ENCODE results near the gene GPR55.
"Not testable (repeated sequence)": the region's sequence is repeated elsewhere in the genome, so short reads cannot be mapped to it uniquely, and the experiment has no call there.

The GPR55 gene

DNA sequence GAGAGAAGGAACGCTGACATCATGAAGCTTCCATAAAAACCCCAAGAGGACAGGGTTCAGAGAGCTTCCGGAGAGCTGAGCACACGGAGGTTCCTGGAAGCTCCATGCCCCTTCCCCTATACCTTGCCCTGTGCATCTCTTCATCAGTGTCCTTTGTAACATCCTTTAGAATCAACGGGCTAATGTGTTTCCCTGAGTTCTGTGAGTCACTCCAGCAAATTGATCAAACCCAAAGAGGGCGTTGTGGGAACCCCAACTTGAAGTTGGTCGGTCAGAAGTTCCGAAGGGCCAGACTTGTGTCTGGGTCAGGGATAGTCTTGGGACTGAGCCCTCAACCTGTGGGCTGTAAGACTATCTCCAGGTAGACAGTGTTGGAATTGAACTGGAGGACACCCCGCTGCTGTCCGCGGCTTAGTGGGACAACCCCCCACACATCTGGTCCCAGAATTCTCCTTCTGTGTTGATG, 25.9 kb upstream of the GPR55 start:
- no peak for DNase-seq (ENCODE audit: low spot score)

DNA sequence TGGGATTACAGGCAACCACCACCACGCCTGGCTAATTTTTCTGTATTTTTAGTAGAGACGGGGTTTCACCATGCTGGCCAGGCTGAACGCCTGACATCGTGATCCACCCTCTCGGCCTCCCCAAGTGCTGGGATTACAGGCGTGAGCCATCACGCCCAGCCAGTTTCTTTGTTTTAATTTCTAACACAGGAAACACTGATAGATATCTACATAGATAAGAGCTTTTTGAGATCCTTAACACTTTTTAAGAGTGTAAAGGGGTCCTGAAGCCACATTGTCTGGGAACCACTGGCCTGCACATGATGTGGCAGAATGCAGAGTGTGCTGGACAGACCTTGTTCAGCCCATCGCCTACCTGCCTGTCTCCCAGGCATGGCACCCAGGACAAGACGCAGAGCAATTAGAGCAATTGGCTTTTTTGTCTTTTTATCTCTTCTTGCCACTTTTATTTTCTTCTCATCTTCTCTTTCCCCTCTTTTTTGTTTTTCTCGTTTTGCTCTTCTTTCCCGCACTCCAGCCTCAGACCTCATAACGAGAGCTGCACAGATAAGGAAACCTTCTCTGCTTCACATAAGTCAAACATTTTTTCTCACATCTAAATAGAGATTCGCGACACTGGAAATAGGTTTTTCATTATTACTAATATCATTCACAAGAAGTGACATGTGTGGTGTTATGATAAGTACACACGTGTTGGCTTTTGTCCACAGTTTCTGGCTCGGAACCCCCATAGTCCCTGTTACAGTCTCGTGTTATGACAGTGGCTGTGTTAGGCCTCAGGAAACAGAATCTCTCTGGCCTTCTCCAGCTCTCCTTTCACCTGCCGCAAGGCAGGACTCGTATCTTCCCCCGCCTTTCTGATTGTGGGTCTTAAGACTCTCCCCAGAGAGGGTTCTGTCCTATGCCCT, 25.2 kb upstream of the GPR55 start:
- no peak for DNase-seq (ENCODE audit: low spot score)

DNA sequence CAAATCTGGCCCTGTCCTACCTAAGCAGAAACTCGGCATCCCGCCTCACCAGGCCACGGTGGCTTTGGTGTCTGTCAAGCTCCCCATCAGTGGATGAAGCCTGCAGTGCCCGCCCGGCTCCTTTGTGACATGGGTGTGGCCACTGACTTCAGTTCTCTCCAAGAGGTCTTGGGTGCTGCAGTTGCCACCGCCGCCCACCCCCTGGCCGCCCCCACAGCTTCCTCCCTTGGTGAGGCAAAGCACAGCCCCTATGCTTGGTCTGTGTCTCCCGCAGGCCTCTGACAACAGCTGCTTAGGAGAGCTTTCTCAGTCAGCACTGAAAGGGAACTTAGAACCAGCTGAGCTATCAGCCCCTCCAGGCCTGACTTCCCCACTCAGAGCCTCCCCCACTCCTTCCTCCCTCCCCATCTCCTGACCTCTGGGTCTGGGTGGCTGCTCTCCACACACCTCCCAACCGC, 22.9 kb upstream of the GPR55 start:
- no peak for DNase-seq (ENCODE audit: low spot score)

DNA sequence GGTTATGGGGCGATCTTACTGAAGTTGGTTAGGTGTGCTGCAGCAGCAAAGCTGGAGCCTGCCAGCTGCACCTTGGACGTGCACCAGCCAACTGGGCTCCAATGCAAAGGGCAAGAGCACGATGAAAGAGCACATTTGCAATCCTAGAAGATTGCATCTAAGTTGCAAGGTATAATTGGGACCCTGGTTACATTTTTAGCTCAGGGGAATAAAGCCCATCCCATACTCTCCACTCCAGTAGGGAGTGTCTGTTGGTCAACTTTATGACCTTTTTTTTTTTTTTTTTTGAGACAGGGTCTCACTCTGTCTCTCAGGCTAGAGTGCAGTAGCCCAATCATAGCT, 22.2 kb upstream of the GPR55 start:
- DNase-seq (ENCODE audit: low spot score), result no peak

DNA sequence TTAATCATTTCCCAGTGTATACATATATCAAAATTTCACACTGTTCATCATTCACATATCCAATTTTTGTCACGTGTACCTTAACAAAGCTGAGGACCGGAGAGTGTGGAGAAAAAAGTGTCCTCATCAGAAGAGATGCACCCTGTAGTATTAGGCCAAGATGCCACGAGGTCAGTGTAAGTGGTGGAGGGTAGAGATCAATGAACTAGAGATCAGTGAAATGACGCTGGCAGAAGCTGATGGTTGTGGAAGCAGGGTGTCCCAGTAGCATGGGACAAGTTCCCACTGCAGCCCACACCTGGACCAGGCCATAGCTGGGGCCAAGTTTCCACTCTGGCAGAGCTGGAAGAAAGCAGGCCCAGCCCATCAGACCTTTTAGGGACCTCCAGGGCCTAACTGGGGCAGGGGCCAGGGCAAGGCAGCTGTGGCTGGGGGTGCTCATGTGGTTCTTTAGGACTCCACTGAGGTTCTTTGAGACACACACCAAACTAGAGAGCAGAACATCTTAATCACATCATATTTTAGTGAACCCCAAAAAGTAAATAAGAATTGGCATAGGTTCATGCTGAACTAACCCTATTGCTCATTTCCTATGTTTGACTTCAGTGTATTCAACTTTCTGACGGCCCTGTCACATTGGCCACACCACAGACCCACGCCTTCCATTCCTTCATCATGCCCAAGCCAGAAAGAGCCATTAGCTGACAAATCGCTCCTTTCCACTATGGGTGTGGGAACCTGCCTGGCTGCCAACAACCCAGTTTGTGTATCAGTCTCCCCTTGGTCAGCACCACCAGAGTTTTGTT, 21.6 kb upstream of the GPR55 start:
- no peak for DNase-seq (ENCODE audit: low spot score)

DNA sequence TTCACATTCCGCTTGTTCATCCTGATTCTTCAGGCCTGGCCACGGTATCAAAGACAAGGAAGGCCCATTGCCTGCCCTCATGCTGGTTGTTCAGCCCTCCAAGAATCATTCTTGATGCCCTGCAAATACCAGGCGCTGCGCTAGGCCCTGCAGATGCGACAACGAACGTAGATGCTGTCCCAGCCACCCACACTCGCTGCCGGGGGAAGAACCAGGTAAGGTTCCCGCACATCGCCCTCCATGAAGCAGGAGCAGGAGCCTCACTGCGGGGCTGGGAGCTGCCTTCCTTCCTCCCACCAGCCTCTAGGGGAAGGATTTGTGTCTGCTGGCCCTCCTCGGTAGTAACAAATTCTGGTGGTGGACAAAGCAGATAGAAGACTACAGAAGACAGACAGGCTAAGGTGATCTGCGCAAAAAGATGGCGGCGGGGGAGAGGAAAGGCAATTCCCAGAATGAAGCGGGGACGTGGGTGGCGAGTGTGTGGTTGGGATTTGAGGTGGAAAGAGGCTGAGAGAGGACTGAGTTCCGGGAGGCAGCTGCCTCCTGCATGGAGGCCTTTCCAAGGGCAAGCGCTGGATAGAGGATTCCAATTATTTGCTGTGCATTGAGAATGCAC, 19.8 kb upstream of the GPR55 start:
- no peak for DNase-seq (ENCODE audit: low spot score)

DNA sequence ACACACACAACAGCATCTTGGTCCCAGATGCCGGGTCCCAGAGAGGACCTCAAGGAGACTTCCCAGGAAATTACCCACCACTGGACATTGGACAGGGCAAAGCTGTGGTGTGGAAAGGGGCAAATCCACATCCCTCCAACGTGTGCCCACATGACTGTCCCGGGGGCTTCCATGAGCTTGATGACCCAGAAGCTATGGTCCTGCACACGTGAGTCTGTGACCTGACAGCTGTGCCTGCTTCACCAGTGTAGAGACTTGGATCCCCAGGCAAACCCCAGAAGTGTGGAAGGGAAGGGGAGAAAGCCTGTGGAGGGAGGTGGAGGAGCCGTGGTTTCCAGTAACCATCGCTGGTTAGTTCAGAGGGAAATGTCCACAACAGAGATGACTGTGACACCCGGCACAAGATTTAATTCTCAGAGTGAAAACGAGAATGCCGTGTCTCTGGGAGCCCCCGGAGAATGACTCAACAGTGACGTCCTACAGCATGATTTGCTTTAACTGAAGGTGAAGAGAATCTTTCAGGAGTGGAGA, 19.1 kb upstream of the GPR55 start:
- no peak for DNase-seq (ENCODE audit: low spot score)

DNA sequence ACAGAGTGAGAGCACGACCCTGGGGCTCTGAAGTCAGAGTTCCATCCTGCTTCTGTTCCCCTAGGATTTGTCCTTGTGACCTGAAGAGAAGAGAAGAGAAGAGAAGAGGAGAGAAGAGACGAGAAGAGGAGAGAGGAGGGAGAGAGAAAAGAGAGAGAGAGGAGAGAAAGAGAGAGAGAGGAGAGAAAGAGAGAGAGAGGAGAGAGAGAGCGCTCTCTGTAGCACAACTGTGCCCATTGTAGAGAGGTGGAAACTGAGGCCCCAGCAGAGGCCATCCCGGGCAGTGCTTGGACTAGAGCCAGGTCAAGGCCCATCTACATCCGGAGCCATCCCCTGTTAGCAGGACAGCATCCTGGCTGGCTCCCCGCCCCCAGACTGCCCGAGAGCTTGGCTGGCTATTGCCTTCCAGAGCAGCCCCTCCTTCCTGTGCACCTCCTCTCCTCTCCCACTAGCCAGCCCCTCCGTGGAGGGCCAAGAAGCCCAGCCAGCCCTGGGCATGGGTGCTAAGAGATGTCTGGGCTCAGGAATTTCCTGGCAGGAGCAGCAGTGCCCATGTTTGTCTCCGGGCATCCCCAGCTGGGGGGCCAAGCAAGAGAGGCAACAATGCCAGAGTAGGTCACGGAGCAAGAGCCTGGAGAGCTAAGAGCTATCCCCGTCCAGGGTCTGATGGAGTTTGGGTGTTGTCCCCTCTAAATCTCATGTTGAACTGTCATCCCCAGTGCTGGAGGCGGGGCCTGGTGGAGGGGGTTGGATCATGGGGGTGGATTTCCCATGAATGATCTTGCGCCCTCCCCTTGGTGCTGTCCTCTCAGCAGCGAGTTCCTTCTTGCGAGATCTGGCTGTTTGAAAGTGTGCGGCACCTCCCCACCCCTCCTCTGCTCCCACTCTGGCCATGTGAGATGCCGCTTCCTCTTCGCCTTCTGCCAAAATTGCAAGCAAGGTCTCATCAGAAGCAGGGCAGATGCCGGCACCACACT, 18.2 kb upstream of the GPR55 start:
- no peak for DNase-seq (ENCODE audit: low spot score)

DNA sequence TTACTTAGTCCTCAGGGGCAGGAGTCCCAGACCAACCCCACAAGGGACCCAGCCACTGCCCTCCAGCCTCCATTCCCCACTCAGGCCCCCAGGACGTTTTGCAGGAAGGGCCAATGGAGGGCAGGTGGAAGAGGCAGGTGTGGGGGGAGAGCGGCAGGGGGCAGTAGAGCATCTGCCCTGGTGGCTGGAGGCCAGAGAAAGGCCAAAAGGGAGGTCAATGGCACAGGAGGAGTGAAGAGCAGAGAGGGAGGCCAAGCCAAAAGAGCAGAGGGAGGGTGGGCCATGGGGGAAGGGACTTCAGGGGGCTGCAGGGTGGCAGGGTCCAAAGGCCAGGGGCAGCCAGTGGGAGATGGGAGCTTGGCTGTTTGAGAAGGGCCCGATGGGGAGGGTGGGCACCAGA, 17.3 kb upstream of the GPR55 start:
- no peak for DNase-seq (ENCODE audit: low spot score)

DNA sequence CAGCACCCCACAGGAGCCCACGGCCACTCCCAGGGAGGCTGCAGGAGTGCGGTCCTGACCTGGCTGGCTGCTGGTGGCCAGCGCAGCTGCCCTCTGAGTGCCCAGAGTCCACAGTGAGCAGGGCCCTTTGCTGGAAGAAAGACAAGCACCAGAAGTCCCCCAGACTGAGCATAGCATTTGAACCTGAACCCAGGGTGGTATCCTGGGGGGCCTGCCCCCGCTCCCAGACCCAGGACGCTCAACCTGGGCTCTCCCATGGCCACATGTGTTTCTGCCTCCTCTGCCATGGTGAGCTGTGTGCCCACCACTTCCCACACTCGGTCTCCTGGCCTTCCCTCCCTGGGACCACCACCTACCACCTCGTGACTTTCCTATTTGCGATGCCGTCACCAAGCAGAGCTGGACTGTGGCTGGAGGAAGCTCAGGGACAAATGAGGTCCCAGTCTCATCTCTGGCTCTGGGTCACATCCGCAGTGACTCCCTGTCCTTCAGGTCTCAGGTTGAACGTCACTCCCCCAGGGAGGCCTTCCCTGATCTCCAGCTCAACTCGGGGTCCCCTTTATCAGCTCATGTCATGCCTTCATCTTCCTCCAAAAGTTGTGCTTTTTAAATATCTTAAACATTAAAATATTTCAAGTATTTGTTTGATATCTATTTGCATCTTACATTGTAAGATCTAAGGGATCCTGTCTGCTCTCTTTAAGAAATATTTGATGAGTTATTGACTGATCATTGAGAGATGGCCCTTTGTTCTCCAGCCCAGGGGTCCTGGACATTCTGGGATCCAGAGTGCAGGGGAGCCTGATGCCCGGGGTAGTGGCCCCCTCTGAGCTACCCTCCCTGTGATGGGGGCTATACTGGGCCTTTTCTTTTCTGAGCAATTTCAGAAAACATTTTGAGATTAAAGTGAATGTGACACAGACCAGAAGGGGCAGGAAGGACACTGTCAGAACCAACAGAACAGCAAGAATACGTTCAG, 16.4 kb upstream of the GPR55 start:
- no peak for DNase-seq (ENCODE audit: low spot score)

DNA sequence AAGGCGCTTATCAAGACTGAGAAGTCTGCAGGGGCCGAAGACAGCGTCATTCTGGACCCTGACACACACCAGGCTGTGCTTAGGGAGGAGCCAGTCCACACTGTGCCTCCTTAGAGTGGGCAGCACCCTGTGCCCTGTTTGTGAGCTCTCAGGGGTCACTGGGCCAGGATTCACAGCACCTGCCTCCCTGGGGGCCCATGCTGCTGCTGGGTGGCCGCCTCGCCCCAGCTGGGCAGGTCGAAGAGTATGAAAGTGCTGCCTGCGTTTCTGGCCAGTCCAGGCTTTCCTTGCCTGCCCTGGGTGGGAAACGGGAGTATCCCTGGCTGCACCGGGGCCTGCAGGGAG, 15.4 kb upstream of the GPR55 start:
- DNase-seq (ENCODE audit: low spot score), result no peak

DNA sequence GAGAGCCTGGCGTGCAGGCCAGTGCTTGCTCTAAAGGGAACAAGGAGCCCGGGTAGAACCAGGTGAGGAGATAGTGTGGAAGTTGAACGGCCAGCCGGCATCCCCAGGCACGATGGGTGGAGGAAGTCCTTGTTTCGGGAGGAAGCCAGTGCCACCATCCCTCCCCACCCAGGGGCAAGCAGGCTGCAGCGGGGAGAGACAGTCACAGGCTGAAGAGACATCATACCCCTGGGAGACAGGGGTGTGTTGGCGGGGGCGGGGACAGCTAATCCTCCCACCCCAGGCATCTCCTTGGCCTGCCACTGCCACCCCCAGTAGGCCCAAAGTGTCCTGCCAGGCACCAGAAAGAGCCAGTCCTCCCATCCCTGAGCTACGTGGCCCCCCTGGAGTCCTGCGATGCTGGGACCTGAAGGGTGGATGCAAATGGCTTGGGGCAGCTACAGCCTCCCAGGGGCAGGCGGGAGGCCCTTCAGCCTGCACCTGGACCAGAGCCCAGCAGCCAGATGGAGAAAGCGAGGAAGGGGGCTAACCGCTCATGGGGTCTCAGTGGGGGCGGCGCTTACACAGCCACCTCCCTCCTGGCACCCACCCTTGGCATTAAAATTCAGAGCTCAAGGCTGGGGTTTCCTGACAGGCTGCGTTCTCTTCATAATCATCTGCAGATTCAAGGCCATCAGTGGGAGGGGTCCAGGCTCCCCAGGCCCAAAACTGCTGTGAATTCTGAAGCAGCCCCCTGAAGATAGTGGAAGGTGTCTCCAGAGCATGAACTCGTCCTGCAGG, 14.8 kb upstream of the GPR55 start:
- DNase-seq (ENCODE audit: low spot score), result no peak

DNA sequence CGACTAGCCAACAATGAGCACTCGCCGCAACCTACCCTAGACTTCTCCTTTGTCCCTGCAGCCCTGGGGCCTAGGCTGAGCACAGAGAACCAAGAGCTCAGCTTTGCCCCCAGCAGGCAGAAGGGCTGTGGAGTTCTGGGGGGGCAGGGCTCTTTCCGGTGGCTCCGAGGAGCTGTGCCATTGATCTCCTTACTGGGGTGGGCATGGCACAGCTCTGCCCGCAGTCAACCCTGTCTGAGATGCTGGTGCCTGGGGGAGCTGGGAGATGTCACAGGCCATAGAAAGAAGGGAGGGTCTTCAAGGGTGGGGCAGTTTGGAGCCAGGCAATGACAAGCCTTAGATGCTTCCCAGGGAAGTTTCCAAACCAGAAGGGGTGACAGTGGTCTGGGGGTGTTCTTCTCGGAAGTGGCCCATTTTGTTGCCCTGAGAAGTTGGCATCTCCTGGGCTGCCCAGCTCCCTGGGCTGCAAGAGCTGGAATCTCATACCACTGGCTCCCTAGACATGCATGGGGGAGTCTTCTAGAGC, 14.1 kb upstream of the GPR55 start:
- DNase-seq (ENCODE audit: low spot score), result no peak

DNA sequence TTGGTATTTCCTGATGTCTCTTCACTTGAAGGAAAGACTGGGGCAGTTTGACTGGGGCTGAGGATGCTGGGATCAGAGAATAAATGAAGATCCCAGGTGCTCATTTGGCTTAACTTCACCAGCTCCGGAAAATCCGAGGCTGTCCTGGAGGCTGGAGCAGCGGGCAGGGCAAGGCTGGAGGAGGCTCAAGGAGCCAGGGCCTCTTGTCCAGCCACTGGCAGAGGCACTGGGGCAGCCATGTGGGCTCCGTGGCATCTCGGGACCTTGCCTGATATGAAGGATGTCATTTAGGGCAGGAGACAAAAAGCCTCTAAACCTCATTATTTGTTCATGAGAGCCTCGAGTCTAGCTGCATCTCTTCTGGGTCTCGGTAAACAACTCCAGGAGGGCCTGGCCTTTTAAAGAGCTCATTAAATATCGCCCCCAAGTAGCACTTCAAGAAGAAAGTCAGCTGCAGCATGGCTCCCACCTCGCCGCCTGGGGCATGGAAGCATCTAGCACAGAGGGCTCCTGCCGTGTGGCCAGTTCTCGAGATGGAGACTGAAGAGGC, 13.5 kb upstream of the GPR55 start:
- no peak for DNase-seq (ENCODE audit: low spot score)

DNA sequence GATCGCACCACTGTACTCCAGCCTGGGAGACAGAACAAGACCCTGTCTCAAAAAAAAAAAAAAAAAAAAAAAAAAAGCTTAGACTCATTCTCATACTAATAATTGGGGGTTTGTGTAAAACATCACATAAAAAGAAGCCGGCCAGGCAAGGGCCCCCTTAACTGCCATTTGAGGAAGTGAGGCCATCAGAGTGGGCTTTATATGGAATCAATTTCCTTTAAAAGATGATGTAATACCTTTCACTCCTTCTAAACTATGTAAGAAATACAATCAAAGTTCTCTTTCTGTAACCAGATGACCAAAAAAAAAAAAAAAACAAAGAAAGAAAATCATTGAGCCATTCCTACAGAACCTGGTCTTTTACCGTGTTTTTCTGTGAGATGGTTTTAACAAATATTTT, 13.1 kb upstream of the GPR55 start:
- no peak for DNase-seq (ENCODE audit: low spot score)

DNA sequence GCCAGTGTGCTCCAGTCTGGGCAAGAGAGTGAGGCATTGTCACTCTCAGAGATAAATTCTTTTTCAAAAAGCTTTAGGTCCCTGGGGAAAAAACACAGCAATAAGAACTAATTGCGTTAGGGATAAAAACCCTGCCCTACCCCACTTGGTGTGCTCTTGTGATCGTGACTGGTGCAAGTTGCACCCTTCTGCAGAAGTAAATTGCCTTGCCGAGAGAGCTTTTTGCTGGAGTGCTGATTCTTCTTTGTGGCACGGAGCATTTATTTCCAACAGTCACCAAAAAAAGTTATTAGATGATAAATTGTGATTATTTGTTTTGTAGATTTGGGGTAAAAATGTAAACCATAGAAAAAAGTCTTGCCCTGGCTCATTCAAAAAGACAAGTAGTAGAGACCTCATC, 12.3 kb upstream of the GPR55 start:
- DNase-seq (ENCODE audit: low spot score), result no peak

DNA sequence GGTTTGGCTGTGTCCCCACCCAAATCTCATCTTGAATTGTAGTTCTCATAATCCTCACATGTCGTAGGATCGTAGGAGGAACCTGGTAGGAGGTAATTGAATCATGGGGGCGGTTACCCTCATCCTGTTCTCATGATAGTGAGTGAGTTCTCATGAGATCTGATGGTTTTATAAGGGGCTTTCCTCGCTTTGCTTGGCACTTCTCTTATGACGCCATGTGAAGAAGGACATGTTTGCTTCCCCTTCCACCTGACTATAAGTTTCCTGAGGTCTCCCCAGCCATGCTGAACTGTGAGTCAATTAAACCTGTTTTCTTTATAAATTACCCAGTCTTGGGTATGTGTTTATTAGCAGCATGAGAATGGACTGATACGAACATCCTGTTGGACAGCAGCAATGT, 11.2 kb upstream of the GPR55 start:
- DNase-seq (ENCODE audit: low spot score), result not testable (repeated sequence)

DNA sequence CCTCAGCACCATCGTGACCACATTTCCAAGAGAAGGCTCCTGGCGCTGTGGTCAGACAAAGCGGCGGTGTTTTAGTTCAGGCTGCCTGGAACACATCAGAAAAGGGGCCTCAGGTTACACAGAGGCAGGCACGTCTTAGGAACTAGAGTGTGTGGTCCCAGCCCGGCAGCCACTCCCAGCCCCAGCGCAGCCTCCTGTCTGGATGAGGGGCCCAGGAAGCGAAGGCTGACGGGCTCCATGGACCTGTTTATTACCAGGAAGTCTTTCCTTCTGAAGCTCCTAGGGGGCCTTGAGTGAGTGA, 10.0 kb upstream of the GPR55 start:
- no peak for DNase-seq (ENCODE audit: low spot score)

Data from GM03348 (cell line).